HepG2 (cell line): ENCODE data around the gene JPT1. TPM values are rescaled to one million over a fixed set of nuclear protein-coding genes. Genes with fewer than 3 reads are reported as not detected.

Experiments used
- CHD2 ChIP-seq: IDR thresholded peaks from 2 replicates; pipeline ENCODE4 v1.6.1; 2011; ENCODE audit warnings: low read depth, low read length, improper control_type of control experiment
- CREB1 ChIP-seq, 2 experiments: fragments of 450-650 bp in 1 of 2; IDR thresholded peaks; 2 replicates each; pipeline ENCODE4 v1.6.1; 2016 to 2017; ENCODE audit warnings: control low read depth in 1 of 2, mild to moderate bottlenecking in 1 of 2, missing compliant biosample characterization in 1 of 2, missing genetic modification characterization in 1 of 2
- ERF ChIP-seq: IDR thresholded peaks from 2 replicates; pipeline ENCODE4 v1.6.1; 2018; ENCODE audit warnings: missing biosample characterization, missing genetic modification reagents
- HMGXB4 ChIP-seq, 2 experiments: sonication (generic) in 1 of 2; formaldehyde crosslinking in 1 of 2; IDR thresholded peaks; 2 replicates each; pipeline versions ENCODE4 v1.4.0 to v1.6.1; 2018 to 2020; ENCODE audit warnings: missing genetic modification reagents in 2 of 2, borderline replicate concordance in 1 of 2, low read depth in 1 of 2, mild to moderate bottlenecking in 1 of 2, missing biosample characterization in 1 of 2
- KMT2A ChIP-seq: sonication (generic); formaldehyde crosslinking; IDR thresholded peaks from 2 replicates; pipeline ENCODE4 v1.4.0; 2020; ENCODE audit warnings: missing genetic modification reagents
- MAZ ChIP-seq, 2 experiments: sonication (generic) in 1 of 2; formaldehyde crosslinking in 1 of 2; IDR thresholded peaks; 2 replicates each; pipeline versions ENCODE4 v1.5.0 to v1.6.1; 2012 to 2020; ENCODE audit warnings: low read depth in 2 of 2, mild to moderate bottlenecking in 2 of 2, borderline replicate concordance in 1 of 2, improper control_type of control experiment in 1 of 2, low read length in 1 of 2, missing genetic modification reagents in 1 of 2, moderate library complexity in 1 of 2
- PRMT3 ChIP-seq: sonication (generic); formaldehyde crosslinking; IDR thresholded peaks from 2 replicates; pipeline ENCODE4 v1.8.1; 2022; ENCODE audit warnings: low read depth, mild to moderate bottlenecking, moderate library complexity, missing genetic modification reagents, borderline replicate concordance
- SALL1 ChIP-seq: sonication (generic); formaldehyde crosslinking; IDR thresholded peaks from 2 replicates; pipeline ENCODE4 v1.8.0; 2022; ENCODE audit warnings: mild to moderate bottlenecking, missing genetic modification reagents
- SOX6 ChIP-seq, 2 experiments: fragments of 450-650 bp in 1 of 2; sonication (generic) in 1 of 2; formaldehyde crosslinking in 1 of 2; IDR thresholded peaks; 2 replicates each; pipeline versions ENCODE4 v1.4.0 to v1.6.1; 2017 to 2020; ENCODE audit warnings: antibody characterized with exemption in 1 of 2, mild to moderate bottlenecking in 1 of 2, missing genetic modification reagents in 1 of 2
- SRY ChIP-seq: sonication (generic); formaldehyde crosslinking; IDR thresholded peaks from 2 replicates; pipeline ENCODE4 v1.8.0; 2022; ENCODE audit warnings: mild to moderate bottlenecking, missing genetic modification reagents
- STAG1 ChIP-seq: sonication (generic); formaldehyde crosslinking; IDR thresholded peaks from 2 replicates; pipeline ENCODE4 v1.4.0; 2020; ENCODE audit warnings: missing genetic modification reagents
- TAF1 ChIP-seq: sonication (generic); formaldehyde crosslinking; IDR thresholded peaks from 2 replicates; pipeline ENCODE4 v1.4.0; 2020; ENCODE audit warnings: missing genetic modification reagents
- THAP11 ChIP-seq: IDR thresholded peaks from 2 replicates; pipeline ENCODE4 v1.6.1; 2016; ENCODE audit warnings: missing biosample characterization, missing genetic modification reagents
- TRAFD1 ChIP-seq: sonication (generic); formaldehyde crosslinking; IDR thresholded peaks from 2 replicates; pipeline ENCODE4 v1.5.1; 2020; ENCODE audit warnings: missing genetic modification reagents, mild to moderate bottlenecking, borderline replicate concordance
- ZBTB44 ChIP-seq: sonication (generic); formaldehyde crosslinking; IDR thresholded peaks from 2 replicates; pipeline ENCODE4 v1.4.0; 2020; ENCODE audit warnings: missing genetic modification reagents
- ZIK1 ChIP-seq: sonication (generic); formaldehyde crosslinking; IDR thresholded peaks from 2 replicates; pipeline ENCODE4 v1.5.0; 2020; ENCODE audit warnings: mild to moderate bottlenecking, low read depth, missing genetic modification reagents, borderline replicate concordance
- ZNF234 ChIP-seq: sonication (generic); formaldehyde crosslinking; conservative IDR thresholded peaks from 2 replicates; pipeline ENCODE4 v1.5.1; 2020; ENCODE audit warnings: mild to moderate bottlenecking, missing genetic modification reagents
- ZNF253 ChIP-seq: sonication (generic); formaldehyde crosslinking; IDR thresholded peaks from 2 replicates; pipeline ENCODE4 v1.8.0; 2022; ENCODE audit warnings: mild to moderate bottlenecking, missing genetic modification reagents, borderline replicate concordance
- ZNF362 ChIP-seq: sonication (generic); formaldehyde crosslinking; IDR thresholded peaks from 2 replicates; pipeline ENCODE4 v1.4.0; 2020; ENCODE audit warnings: missing genetic modification reagents, mild to moderate bottlenecking, borderline replicate concordance
- ZNF430 ChIP-seq: sonication (generic); formaldehyde crosslinking; IDR thresholded peaks from 2 replicates; pipeline ENCODE4 v1.9.0; 2021; ENCODE audit warnings: mild to moderate bottlenecking, missing genetic modification reagents
- ZNF879 ChIP-seq: sonication (generic); formaldehyde crosslinking; IDR thresholded peaks from 2 replicates; pipeline ENCODE4 v1.8.1; 2023; ENCODE audit warnings: missing genetic modification reagents
- polyA plus RNA-seq, 8 experiments: library from polyadenylated mRNA; depleted of rRNA in 3 of 8; stranded (reverse) in 7 of 8; unstranded in 1 of 8; fragments of >200 nt; fragmentation: Illumina TruSeq in 4 of 8; extraction: Trizol in 4 of 8; gene quantifications; 2 replicates each; pipeline versions ENCODE4 v1.2.1 to v1.2.3, GENCODE V29; 2011 to 2016; ENCODE audit warnings: low read depth in 4 of 8, missing spikeins in 1 of 8, mixed read lengths in 1 of 8; ENCODE audit not compliant: insufficient read depth in 1 of 8
- total RNA-seq, 5 experiments: library from RNA; depleted of rRNA; stranded (reverse); fragments of >200 nt; fragmentation: Illumina TruSeq; extraction: Trizol; gene quantifications; 2 replicates each; pipeline ENCODE4 v1.2.3, GENCODE V29; 2016; ENCODE audit warnings: low read depth in 1 of 5

The JPT1 gene
- total and polyA plus RNA-seq, 2 of the 13 experiments (the other 11 are each of a cell fraction or from before 2014, with no cell fraction given) = 43.3 to 256 TPM

GRCh38 chr17:75182569-75183436 is 28.5 kb upstream of the JPT1 start, which contains the start of gene SUMO2 (continued):
- no peak for TF ChIP-seq TRAFD1 (CRISPR knock-in tag)
- TF ChIP-seq CREB1 (IDR thresholded peaks at IDR 0.05) = peak; percentile 50; the same call in 1 of the 2 replicates
- TF ChIP-seq CREB1 (CRISPR knock-in tag; IDR thresholded peaks at IDR 0.05) = no peak
- peak; percentile 43; the same call in 1 of the 2 replicates for TF ChIP-seq SRY (CRISPR knock-in tag)
- TF ChIP-seq KMT2A (CRISPR knock-in tag) = peak; percentile 87
- peak; percentile 90; the same call in 1 of the 2 replicates for TF ChIP-seq ZIK1 (CRISPR knock-in tag)
- TF ChIP-seq SOX6 (IDR thresholded peaks at IDR 0.05) = no peak
- peak; percentile 14; the same call in 1 of the 2 replicates for TF ChIP-seq SOX6 (CRISPR knock-in tag; IDR thresholded peaks at IDR 0.05)
- 0 out of 2 replicates have a peak, but pooled peaks have one; percentile 3 for TF ChIP-seq STAG1 (CRISPR knock-in tag)
- peak; percentile 28; the same call in 1 of the 2 replicates for TF ChIP-seq ZBTB44 (CRISPR knock-in tag)
- peak; percentile 96 for TF ChIP-seq TAF1 (CRISPR knock-in tag)
- no peak for TF ChIP-seq ZNF234
- peak; percentile 37; the same call in 1 of the 2 replicates for TF ChIP-seq PRMT3
- TF ChIP-seq SALL1 (CRISPR knock-in tag) = peak; percentile 77; the same call in 1 of the 2 replicates
- TF ChIP-seq ZNF253 = 0 out of 2 replicates have a peak, but pooled peaks have one; percentile 28
- TF ChIP-seq ERF (CRISPR knock-in tag) = peak; percentile 69
- TF ChIP-seq ZNF430 (CRISPR knock-in tag) = 0 out of 2 replicates have a peak, but pooled peaks have one; percentile 56
- no peak for TF ChIP-seq ZNF362 (CRISPR knock-in tag)
- TF ChIP-seq ZNF879 (CRISPR knock-in tag) = no peak
- peak; percentile 43; the same call in 1 of the 2 replicates for TF ChIP-seq CHD2
- peak; percentile 95 for TF ChIP-seq MAZ (IDR thresholded peaks at IDR 0.05; ENCODE audit: borderline replicate concordance, low read depth, low read length)
- peak; percentile 96 for TF ChIP-seq MAZ (CRISPR knock-in tag; IDR thresholded peaks at IDR 0.05; ENCODE audit: low read depth)
- peak; percentile 84 to 94 for TF ChIP-seq HMGXB4 (CRISPR knock-in tag; IDR thresholded peaks at IDR 0.05; ENCODE audit: borderline replicate concordance in 1 of 2, low read depth in 1 of 2)
- TF ChIP-seq THAP11 (CRISPR knock-in tag) = peak; percentile 75
